K562 (cell line): Measurements from ENCODE around the gene MCEMP1. TPM values are rescaled to one million over a fixed set of nuclear protein-coding genes. Genes with fewer than 3 reads are reported as not detected.

Source experiments
- ATAC-seq: fragments of 200-7000 bp; cut with Tn5 transposase; 3 replicates; pipeline ENCODE4 v1.9.1; 2020; ENCODE audit warnings: moderate library complexity
- BruUV-seq: library from RNA; stranded (reverse); fragments of 400-500 nt; replicated peaks from 2 replicates; lab custom pipeline; 2021; lab: Mats Ljungman, UMichigan
- CTCF ChIA-PET: fragments of 300-600 bp; formaldehyde crosslinking; extraction: SDS; loops from one replicate; lab custom pipeline; 2021; ENCODE audit warnings: low intra/inter-chr PET ratio; lab: Yijun Ruan, JAX
- POLR2A ChIA-PET: fragments of 300-600, 350-650 bp; sonication (Branson Sonifier 250); formaldehyde crosslinking; extraction: SDS; loops from one replicate; lab custom pipeline; 2021; ENCODE audit warnings: antibody characterized with exemption, inconsistent platforms; lab: Yijun Ruan, JAX
- DNase-seq, 4 experiments: peaks; one replicate each; pipeline versions ENCODE4 v3.0.0 to v3.0.0-alpha.2; 2011 to 2018; ENCODE audit warnings: low spot score in 3 of 4, mixed read lengths in 3 of 4; ENCODE audit errors: extremely low read depth in 1 of 4
- FAIRE-seq: peaks from 2 replicates; lab custom pipeline; 2011; peaks lifted over from hg19 to GRCh38; lab: Jason Lieb, UNC
- H2AFZ ChIP-seq: 2 replicates; pipeline ENCODE4 v1.6.0; 2011; ENCODE audit warnings: low read depth, low read length, control low read depth, inconsistent platforms
- H3K27ac ChIP-seq: fragments of 200-600 bp; 3 replicates; pipeline ENCODE4 v1.8.0; 2011; ENCODE audit warnings: low read depth, mild to moderate bottlenecking, control low read depth, inconsistent platforms, low read length, moderate library complexity, mixed read lengths; ENCODE audit errors: extremely low read depth
- H3K27me3 ChIP-seq, 2 experiments: fragments of 300-600 bp in 1 of 2; 2 replicates in 1 of 2; 3 replicates in 1 of 2; pipeline versions ENCODE4 v1.6.0 to v1.8.0; 2011; ENCODE audit warnings: inconsistent platforms in 2 of 2, low read length in 2 of 2, mild to moderate bottlenecking in 1 of 2, mixed read lengths in 1 of 2, moderate library complexity in 1 of 2; ENCODE audit not compliant: control insufficient read depth in 2 of 2, insufficient read depth in 2 of 2
- H3K36me3 ChIP-seq: fragments of 300-600 bp; 3 replicates; pipeline ENCODE4 v1.8.0; 2011; ENCODE audit warnings: mild to moderate bottlenecking, low read length, inconsistent platforms; ENCODE audit not compliant: control insufficient read depth, insufficient read depth
- H3K4me1 ChIP-seq, 2 experiments: fragments of 200-600 bp in 1 of 2; replicated peaks in 1 of 2; 2 replicates in 1 of 2; 3 replicates in 1 of 2; pipeline versions ENCODE4 v1.5.1 to v1.8.0; 2011; ENCODE audit warnings: inconsistent platforms in 2 of 2, low read length in 2 of 2, mild to moderate bottlenecking in 1 of 2, mixed read lengths in 1 of 2, moderate library complexity in 1 of 2; ENCODE audit not compliant: control insufficient read depth in 2 of 2, insufficient read depth in 2 of 2
- H3K4me2 ChIP-seq: 2 replicates; pipeline ENCODE4 v1.6.1; 2011; ENCODE audit warnings: low read length, control low read depth, inconsistent platforms, mixed read lengths; ENCODE audit not compliant: insufficient read depth
- H3K4me3 ChIP-seq: fragments of 200-600 bp; sonication (generic), shearing (Covaris generic); 2 replicates; pipeline ENCODE4 v1.5.1; 2016; ENCODE audit warnings: control low read depth, inconsistent platforms
- H3K79me2 ChIP-seq: fragments of 200-600 bp; 3 replicates; pipeline ENCODE4 v1.8.0; 2011; ENCODE audit warnings: low read length, inconsistent platforms; ENCODE audit not compliant: control insufficient read depth, insufficient read depth
- H3K9ac ChIP-seq, 2 experiments: 2 replicates each; pipeline versions ENCODE4 v1.6.0 to v1.6.1; 2011; ENCODE audit warnings: low read depth in 2 of 2, low read length in 2 of 2, control low read depth in 1 of 2, inconsistent platforms in 1 of 2, mild to moderate bottlenecking in 1 of 2, mixed read lengths in 1 of 2; ENCODE audit not compliant: insufficient read depth in 1 of 2
- H3K9me1 ChIP-seq: one replicate; pipeline ENCODE4 v1.6.0; 2011; ENCODE audit warnings: inconsistent platforms, mild to moderate bottlenecking, low read length, moderate library complexity; ENCODE audit not compliant: control insufficient read depth, insufficient read depth
- H3K9me3 ChIP-seq: replicated peaks from 2 replicates; pipeline ENCODE4 v1.5.1; 2011; ENCODE audit warnings: low read depth, low read length, inconsistent platforms; ENCODE audit not compliant: control insufficient read depth, insufficient read depth
- H4K20me1 ChIP-seq: replicated peaks from 2 replicates; pipeline ENCODE4 v1.6.1; 2011; ENCODE audit warnings: low read length, inconsistent platforms, mixed read lengths; ENCODE audit not compliant: control insufficient read depth, insufficient read depth
- BRF1 ChIP-seq: IDR thresholded peaks from 3 replicates; pipeline ENCODE4 v1.6.1; 2011; ENCODE audit warnings: borderline replicate concordance, mild to moderate bottlenecking; ENCODE audit not compliant: insufficient read length; ENCODE audit errors: extremely low read depth
- PBX2 ChIP-seq, 2 experiments: IDR thresholded peaks in 1 of 2; conservative IDR thresholded peaks in 1 of 2; 2 replicates each; pipeline ENCODE4 v1.6.1; 2016; ENCODE audit warnings: low read depth in 2 of 2, mild to moderate bottlenecking in 1 of 2, missing compliant biosample characterization in 1 of 2, missing genetic modification characterization in 1 of 2, moderate library complexity in 1 of 2
- PKNOX1 ChIP-seq: fragments of 450-650 bp; IDR thresholded peaks from 2 replicates; pipeline ENCODE4 v1.6.1; 2016
- RFX1 ChIP-seq: fragments of 450-650 bp; IDR thresholded peaks from 2 replicates; pipeline ENCODE4 v1.6.1; 2016; ENCODE audit warnings: mild to moderate bottlenecking, moderate library complexity
- WGBS: fragments of 100-300 bp; shearing (Covaris generic); methylation state at CpG from one replicate; pipeline ENCODE4 v1.1.6; 2016; ENCODE audit warnings: low coverage, mixed read lengths; ENCODE audit not compliant: insufficient coverage; ENCODE audit errors: missing lambda C conversion rate; 5-methylcytosine and 5-hydroxymethylcytosine counted together
- in situ Hi-C: fragments of 300-500 bp; cut with MboI; formaldehyde crosslinking; loops from 4 replicates; pipeline ENCODE4 v1.15.0; 2018; ENCODE audit warnings: inconsistent platforms, mixed read lengths
- intact Hi-C: fragments of 100-400 bp; cut with micrococcal nuclease; formaldehyde crosslinking; loops from 2 replicates; pipeline ENCODE4 v1.14.2; 2022
- polyA plus RNA-seq, 8 experiments: library from polyadenylated mRNA; depleted of rRNA in 4 of 8; stranded (reverse) in 5 of 8; unstranded in 3 of 8; fragments of >200 nt; fragmentation: Nextera tagmentation in 2 of 8; fragmentation: Illumina TruSeq in 1 of 8; extraction: Ambion mirVana in 2 of 8; extraction: Trizol in 1 of 8; gene quantifications; 2 replicates each; pipeline versions ENCODE4 v1.2.1 to v1.2.3, GENCODE V29; 2011 to 2014; ENCODE audit warnings: inconsistent platforms in 1 of 8, missing spikeins in 1 of 8
- total RNA-seq, 7 experiments: library from RNA; depleted of rRNA in 6 of 7; stranded (reverse); fragments of >200 nt in 6 of 7; fragmentation: Illumina TruSeq in 2 of 7; extraction: Trizol in 2 of 7; gene quantifications; 2 replicates each; pipeline versions ENCODE4 v1.2.1 to v1.2.3, GENCODE V29; 2011 to 2021; ENCODE audit warnings: low replicate concordance in 1 of 7

MCEMP1 gene
- total and polyA plus RNA-seq, 9 of the 15 experiments (the other 6 are each of a cell fraction or from before 2014, with no cell fraction given), result 0.11 to 1.8 (median 0.51) TPM

GRCh38 chr19:7658219-7658686 lies 18.6 kb upstream of the MCEMP1 start:
- no peak for DNase-seq
- H3K9me1 ChIP-seq, result no peaks in the 10 kb centered on the region
- no peaks in the 10 kb centered on the region for H4K20me1 ChIP-seq
- peaks cover 4 to 9% of the 10 kb centered on the region in 2 experiments; a peak in 3 of 5 replicates for H3K27me3 ChIP-seq
- POLR2A ChIA-PET, result interaction anchor here (0.6 kb wide), 1 partner anchor 14 kb away, joined by 3 read pairs; no protein-coding TSS in a partner anchor
- H3K36me3 ChIP-seq, result no peaks in the 10 kb centered on the region
- H3K79me2 ChIP-seq, result no peaks in the 10 kb centered on the region
- H3K27ac ChIP-seq, result no peak overlapping the region
- no peak overlapping the region for H3K4me3 ChIP-seq
- CTCF ChIA-PET, result no interaction called here
- H2AFZ ChIP-seq, result no peak overlapping the region
- 24% methylated on average over 9 of the region's 9 CpGs for WGBS
- H3K9me3 ChIP-seq, result no peaks in the 10 kb centered on the region
- intact Hi-C loops, result no loop called here
- no peak overlapping the region for H3K4me2 ChIP-seq
- no peak for FAIRE-seq
- BruUV-seq, result no TSS peak
- peaks cover 0 to 6% of the 10 kb centered on the region in 2 experiments; a peak in 2 of 5 replicates for H3K4me1 ChIP-seq
- ATAC-seq, result no peak
- no peak overlapping the region for H3K9ac ChIP-seq
- in situ Hi-C loops, result no loop called here
- no peak for TF ChIP-seq BRF1
- TF ChIP-seq RFX1, result peak; percentile 73
- TF ChIP-seq PKNOX1, result peak; percentile 88
- TF ChIP-seq PBX2 (CRISPR knock-in tag; IDR thresholded peaks at IDR 0.05; ENCODE audit: low read depth), result no peak
- TF ChIP-seq PBX2 (tag; conservative IDR thresholded peaks at IDR 0.05; ENCODE audit: low read depth), result peak; percentile 35; the same call in 1 of the 2 replicates
